ENCODE data around the gene CUL4A. TPM values are rescaled to one million over a fixed set of nuclear protein-coding genes. Genes with fewer than 3 reads are reported as not detected.

The CUL4A gene
- total and polyA plus RNA-seq, 2 donors (not counting 1 experiment from before 2014, with no cell fraction given): 37.5 to 80.4 TPM

- Mint-ChIP-seq H3K27me3 (no peaks in the 10 kb centered on the region), H3K4me3 (no peak overlapping the region), H3K4me1 (peaks cover 3% of the 10 kb centered on the region), H3K9me3 (ENCODE audit: insufficient read depth) (no peaks in the 10 kb centered on the region), H3K27ac (no peak overlapping the region)
- 97% methylated on average over 22 of the region's 23 CpGs for WGBS (ENCODE audit: insufficient coverage)
- H3K27ac ChIP-seq (ENCODE audit: low read length in 2 of 2): no peak overlapping the region
- H3K9ac ChIP-seq (ENCODE audit: low read length): no peak overlapping the region
- ChIA-PET POLR2A (interaction anchor here (0.6 to 0.7 kb wide), 2 partner anchors 120 to 220 kb away, joined by 4 to 5 read pairs; no protein-coding TSS in a partner anchor), CTCF (interaction anchor here (0.6 kb wide), 1 partner anchor 9 kb away, joined by 4 read pairs; no protein-coding TSS in a partner anchor)
- ATAC-seq (ENCODE audit: low read depth) (no peak), DNase-seq (no peak)
- TF ChIP-seq CTCF (IDR thresholded peaks at IDR 0.05): no peak
- TF ChIP-seq EZH2 (IDR thresholded peaks at IDR 0.05; ENCODE audit: borderline replicate concordance, insufficient read depth, low read depth, low read length, poor library complexity, severe bottlenecking): no peak
- H3K36me3 ChIP-seq (replicated peaks in 1 of 2; ENCODE audit: control extremely low read depth in 1 of 2, control insufficient read depth in 1 of 2, extremely low read depth in 1 of 2, insufficient read depth in 2 of 2, low read length in 1 of 2): peaks cover 12 to 57% of the 10 kb centered on the region in 2 experiments
- no peaks in the 10 kb centered on the region for H3K9me3 ChIP-seq (ENCODE audit: control extremely low read depth in 1 of 3, control insufficient read depth in 2 of 3, insufficient read depth in 1 of 3, low read length in 2 of 3)
- intact Hi-C loops (cut with micrococcal nuclease): no loop called here
- no peak overlapping the region for H3K4me3 ChIP-seq (ENCODE audit: control extremely low read depth in 1 of 5, extremely low read depth in 1 of 5, insufficient read depth in 1 of 5, low read depth in 2 of 5, low read length in 4 of 5)
- H4K20me1 ChIP-seq (ENCODE audit: control insufficient read depth, insufficient read depth, low read length, poor library complexity, severe bottlenecking): no peaks in the 10 kb centered on the region
- no peaks in the 10 kb centered on the region for H3K27me3 ChIP-seq (replicated peaks in 1 of 4; ENCODE audit: control extremely low read depth in 1 of 4, control insufficient read depth in 3 of 4, insufficient read depth in 4 of 4, low read length in 3 of 4)
- H3K79me2 ChIP-seq (ENCODE audit: control insufficient read depth, insufficient read depth, low read length): no peaks in the 10 kb centered on the region
- H2AFZ ChIP-seq (ENCODE audit: insufficient read depth, low read depth, low read length, poor library complexity, severe bottlenecking): no peak overlapping the region
- no peak overlapping the region for H3K4me2 ChIP-seq (replicated peaks; ENCODE audit: low read depth, low read length, poor library complexity, severe bottlenecking)
- no peaks in the 10 kb centered on the region for H3K4me1 ChIP-seq (ENCODE audit: control insufficient read depth in 2 of 2, insufficient read depth in 2 of 2, low read length in 2 of 2)
Observed at GRCh38 chr13:113187883-113188665, 21.3 kb upstream of the CUL4A start.

- Histone ChIP-seq H3K27ac (ENCODE audit: low read length in 2 of 2) (no peak overlapping the region), H3K4me2 (replicated peaks; ENCODE audit: low read depth, low read length, poor library complexity, severe bottlenecking) (no peak overlapping the region), H4K20me1 (ENCODE audit: control insufficient read depth, insufficient read depth, low read length, poor library complexity, severe bottlenecking) (no peaks in the 10 kb centered on the region), H3K79me2 (ENCODE audit: control insufficient read depth, insufficient read depth, low read length) (no peaks in the 10 kb centered on the region), H3K4me3 (ENCODE audit: control extremely low read depth in 1 of 5, extremely low read depth in 1 of 5, insufficient read depth in 1 of 5, low read depth in 2 of 5, low read length in 4 of 5) (no peak overlapping the region), H3K36me3 (replicated peaks in 1 of 2; ENCODE audit: control extremely low read depth in 1 of 2, control insufficient read depth in 1 of 2, extremely low read depth in 1 of 2, insufficient read depth in 2 of 2, low read length in 1 of 2) (peaks cover 11 to 51% of the 10 kb centered on the region in 2 experiments), H3K27me3 (replicated peaks in 1 of 4; ENCODE audit: control extremely low read depth in 1 of 4, control insufficient read depth in 3 of 4, insufficient read depth in 4 of 4, low read length in 3 of 4) (no peaks in the 10 kb centered on the region), H3K9ac (ENCODE audit: low read length) (no peak overlapping the region), H3K9me3 (ENCODE audit: control extremely low read depth in 1 of 3, control insufficient read depth in 2 of 3, insufficient read depth in 1 of 3, low read length in 2 of 3) (no peaks in the 10 kb centered on the region), H2AFZ (ENCODE audit: insufficient read depth, low read depth, low read length, poor library complexity, severe bottlenecking) (no peak overlapping the region), H3K4me1 (ENCODE audit: control insufficient read depth in 2 of 2, insufficient read depth in 2 of 2, low read length in 2 of 2) (no peaks in the 10 kb centered on the region)
- 100% methylated on average over 2 of the region's 4 CpGs for WGBS (ENCODE audit: insufficient coverage)
- DNase-seq (no peak), ATAC-seq (ENCODE audit: low read depth) (no peak)
- CTCF ChIA-PET: no interaction called here
- H3K27me3 Mint-ChIP-seq: no peaks in the 10 kb centered on the region
- no peak overlapping the region for H3K4me3 Mint-ChIP-seq
- POLR2A ChIA-PET: no interaction called here
- intact Hi-C loops (cut with micrococcal nuclease): no loop called here
- H3K4me1 Mint-ChIP-seq: peaks cover under 1% of the 10 kb centered on the region
- H3K27ac Mint-ChIP-seq: no peak overlapping the region
- TF ChIP-seq CTCF (IDR thresholded peaks at IDR 0.05) (no peak), EZH2 (IDR thresholded peaks at IDR 0.05; ENCODE audit: borderline replicate concordance, insufficient read depth, low read depth, low read length, poor library complexity, severe bottlenecking) (no peak)
- H3K9me3 Mint-ChIP-seq (ENCODE audit: insufficient read depth): no peaks in the 10 kb centered on the region
Observed at GRCh38 chr13:113190181-113190580, 19.2 kb upstream of the CUL4A start.
